UCSD-AML1 (cell line): Measurements from ENCODE around the gene RAB27A.

Source experiments
- DNase-seq: peaks from one replicate; lab custom pipeline; 2025; ENCODE audit not compliant: unreplicated experiment; lab: John Stamatoyannopoulos, UW

RAB27A gene

DNA sequence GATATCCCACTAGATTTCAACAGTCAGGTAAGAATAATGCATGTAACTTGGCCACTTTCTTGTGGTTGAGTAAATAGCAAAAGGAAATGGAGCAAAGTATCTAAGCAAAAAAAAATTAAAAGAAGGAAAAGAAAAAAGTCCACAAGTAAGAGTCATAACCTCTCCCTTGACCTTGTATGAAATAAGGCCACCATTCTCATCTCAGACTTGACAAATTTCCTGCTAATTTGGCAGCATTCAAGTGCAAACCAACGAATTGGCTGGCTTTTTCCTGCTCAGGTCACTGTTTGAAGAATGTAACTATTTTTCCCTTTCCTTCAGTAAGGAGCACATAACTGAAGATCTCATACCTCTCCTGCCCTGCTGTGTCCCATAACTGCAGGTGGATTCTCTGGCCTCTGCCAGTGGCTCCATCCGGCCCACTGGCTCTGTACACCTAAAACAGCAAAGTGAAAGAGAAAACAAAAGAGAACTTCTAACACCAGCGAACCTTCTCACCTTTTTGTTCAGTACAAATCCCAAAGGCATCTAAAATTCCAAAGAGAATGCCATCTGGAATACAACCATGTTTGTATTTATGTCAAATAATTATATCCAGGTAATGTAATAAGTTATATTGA lies 59.5 kb downstream of the RAB27A start:
- no peak for DNase-seq

- DNase-seq: no peak
Observed at GRCh38 chr15:55226127-55226526, 63.5 kb downstream of the RAB27A start.

- DNase-seq: no peak
Observed at GRCh38 chr15:55224892-55225291, 64.7 kb downstream of the RAB27A start.

- DNase-seq: peak; percentile 8
Observed at GRCh38 chr15:55222588-55222987, 67.0 kb downstream of the RAB27A start.

GRCh38 chr15:55221090-55222011 lies 68.3 kb downstream of the RAB27A start:
- peak; percentile 39 for DNase-seq

- no peak for DNase-seq
Observed at GRCh38 chr15:55220606-55221005, 69.0 kb downstream of the RAB27A start.

DNA sequence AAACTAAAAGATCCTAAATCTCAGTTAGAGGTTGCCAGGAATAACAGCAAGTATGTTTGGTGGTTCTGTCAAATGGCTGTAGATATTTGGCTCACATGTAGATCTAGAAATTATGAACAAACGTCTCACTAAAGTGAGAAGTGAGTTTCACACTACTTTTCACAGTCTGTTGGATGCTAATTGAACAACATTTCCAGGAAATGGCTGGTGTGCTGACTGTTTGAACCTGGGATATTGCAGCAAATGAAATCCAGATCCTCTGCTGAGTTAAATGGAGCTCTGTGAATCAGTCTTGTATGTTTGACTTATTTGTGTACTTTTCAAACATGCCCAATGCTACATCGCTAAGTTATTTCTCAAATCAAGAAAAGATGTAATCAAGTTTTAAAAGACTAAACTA lies 71.6 kb downstream of the RAB27A start:
- DNase-seq: no peak

- no peak for DNase-seq
Observed at GRCh38 chr15:55204464-55204863, 85.1 kb downstream of the RAB27A start.

DNA sequence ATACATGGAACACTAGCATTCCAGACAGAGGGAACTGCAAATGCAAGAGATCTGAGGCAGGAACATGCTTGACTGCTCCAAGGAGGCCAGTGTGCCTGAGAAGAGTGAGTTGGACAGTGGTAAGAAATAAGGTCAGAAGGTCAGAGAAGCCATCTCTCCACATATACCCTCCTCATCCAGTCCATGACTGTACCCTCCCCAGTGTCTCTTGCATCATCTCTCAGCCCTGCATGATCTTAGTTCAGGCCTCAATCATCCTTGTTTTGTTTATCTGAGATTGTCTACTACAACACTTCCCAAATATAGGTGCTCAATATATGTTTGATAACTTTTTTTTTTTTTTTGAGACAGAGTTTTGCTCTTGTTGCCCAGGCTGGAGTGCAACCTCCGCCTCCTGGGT lies 87.4 kb downstream of the RAB27A start:
- no peak for DNase-seq

- no peak for DNase-seq
Observed at GRCh38 chr15:55198706-55199105, 90.9 kb downstream of the RAB27A start.

DNA sequence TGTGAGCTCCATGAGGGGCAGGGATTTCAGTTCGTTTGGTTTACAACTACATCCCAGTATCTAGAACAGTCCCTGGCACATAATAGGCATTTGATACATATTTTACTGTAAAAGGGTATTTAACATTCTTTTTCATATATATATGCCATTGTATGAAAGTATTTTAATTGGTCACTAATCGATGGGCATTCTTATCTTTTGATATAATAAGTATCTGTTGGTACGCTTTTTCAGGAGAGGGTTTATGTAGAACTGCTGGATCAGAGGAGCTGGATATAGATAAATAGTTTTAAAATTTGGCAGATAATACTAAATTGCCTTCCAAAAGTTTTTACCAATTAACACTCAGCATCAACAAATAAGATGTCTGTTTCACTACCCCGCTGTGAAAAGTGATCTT lies 91.9 kb downstream of the RAB27A start:
- DNase-seq: no peak

DNA sequence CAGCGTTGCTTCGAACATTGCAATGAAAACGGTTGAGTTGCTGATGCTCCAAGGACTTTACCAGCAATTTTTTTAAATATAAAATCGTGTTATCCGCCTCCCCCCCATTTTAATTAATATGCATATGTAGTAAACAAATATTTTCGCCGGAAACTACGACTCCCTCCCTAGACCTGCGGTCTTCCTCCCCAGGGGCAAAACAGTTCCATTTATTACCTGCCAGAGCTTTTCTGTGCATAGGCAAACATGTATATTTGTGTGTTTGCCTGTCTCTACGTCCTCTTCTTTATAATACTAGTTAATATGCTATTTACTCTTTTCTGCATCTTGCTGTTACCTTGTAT lies 92.3 kb downstream of the RAB27A start:
- DNase-seq: no peak

GRCh38 chr15:55196458-55197361 lies 92.9 kb downstream of the RAB27A start, which contains the start of gene RSL24D1:
RSL24D1 (minus strand) TSS chr15:55196941; CDS start chr15:55196890, 51 bp downstream.
- peak; percentile 96 for DNase-seq

DNA sequence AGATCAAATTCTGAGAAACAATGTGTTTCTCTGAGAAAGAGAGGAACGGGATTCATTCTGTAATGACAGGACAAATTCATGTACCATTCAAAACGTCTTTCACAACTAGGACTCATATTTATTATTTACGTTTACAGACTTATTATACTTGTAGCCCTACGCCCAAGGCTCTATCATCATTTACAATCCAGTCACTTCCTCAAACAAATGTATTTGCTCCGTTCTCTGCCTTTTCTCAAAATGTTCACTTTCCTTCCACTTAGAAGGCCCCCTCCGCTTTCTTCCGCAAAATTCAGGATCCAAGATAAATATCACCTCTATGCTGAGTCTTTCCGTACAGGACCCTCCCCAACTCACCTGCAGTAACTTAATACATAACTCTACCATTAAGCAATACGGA lies 93.6 kb downstream of the RAB27A start:
- no peak for DNase-seq

DNA sequence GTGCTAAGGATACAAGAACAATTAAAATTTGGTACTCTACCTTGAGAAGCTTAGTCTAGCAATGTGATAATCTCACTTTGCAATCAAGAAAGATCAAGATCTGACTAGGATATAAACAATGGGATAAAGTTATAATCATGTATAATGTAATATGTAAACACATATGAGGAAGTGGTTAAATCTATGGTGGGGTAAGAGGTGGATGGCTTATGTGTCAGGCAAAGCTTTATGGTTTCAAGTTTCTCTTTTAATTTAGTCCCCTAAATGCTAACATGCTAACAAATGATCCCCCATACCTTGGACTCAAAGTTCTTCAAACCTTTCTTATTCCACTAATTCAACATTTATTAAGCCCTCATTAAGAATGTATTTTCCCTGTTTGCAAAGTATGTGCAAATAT lies 95.4 kb downstream of the RAB27A start:
- no peak for DNase-seq

GRCh38 chr15:55186331-55186730 lies 103.3 kb downstream of the RAB27A start:
- DNase-seq: no peak

GRCh38 chr15:55183679-55184078 lies 105.9 kb downstream of the RAB27A start:
- DNase-seq: no peak

- DNase-seq: no peak
Observed at GRCh38 chr15:55179141-55179540, 110.5 kb downstream of the RAB27A start.

DNA sequence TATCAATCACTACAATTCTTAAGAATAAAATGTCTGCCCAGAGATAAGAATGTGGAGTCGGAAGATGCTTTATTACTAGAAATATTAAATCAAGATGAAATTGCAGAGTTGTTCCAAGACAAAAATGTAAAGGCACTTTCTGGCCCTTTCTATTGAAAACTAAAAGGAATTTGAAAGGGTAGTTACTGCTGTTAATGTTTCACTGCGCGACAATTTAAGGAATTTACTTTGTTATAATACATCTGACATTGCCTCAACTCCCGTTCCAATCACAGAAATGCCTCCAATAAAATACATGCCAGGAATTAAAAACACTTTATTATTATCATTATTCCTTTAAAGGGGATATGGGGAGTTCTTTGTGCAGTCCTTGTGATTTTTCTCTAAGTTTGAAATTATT lies 119.3 kb downstream of the RAB27A start:
- DNase-seq: no peak

DNA sequence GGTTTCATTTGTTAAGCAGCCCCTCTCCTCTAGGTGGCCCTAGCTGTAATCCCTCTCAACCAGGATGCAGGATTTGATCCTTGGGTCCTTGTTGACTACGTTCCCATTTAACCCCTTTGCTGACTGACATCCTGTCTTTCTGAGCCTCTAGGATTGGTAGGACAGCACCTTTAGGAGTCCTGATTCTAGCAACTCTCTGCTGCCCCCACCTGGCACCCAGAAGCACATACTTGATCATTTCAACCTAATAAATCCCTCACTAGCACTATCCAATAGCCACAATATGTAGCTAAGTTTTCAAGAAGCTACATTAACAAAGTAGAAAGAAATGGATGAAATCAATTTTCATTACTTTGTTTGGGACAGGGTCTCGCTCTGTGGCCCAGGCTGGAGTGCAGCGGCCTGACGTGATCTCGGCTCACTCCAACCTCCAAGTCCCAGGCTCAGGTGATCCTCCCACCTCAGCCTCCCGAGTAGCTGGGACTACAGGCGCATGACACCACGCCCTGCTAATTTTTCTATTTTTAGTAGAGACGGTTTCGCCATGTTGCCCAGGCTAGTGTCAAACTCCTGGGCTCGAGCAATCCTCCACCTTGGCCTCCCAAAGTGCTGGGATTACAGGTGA lies 121.2 kb downstream of the RAB27A start:
- DNase-seq: peak; percentile 57

DNA sequence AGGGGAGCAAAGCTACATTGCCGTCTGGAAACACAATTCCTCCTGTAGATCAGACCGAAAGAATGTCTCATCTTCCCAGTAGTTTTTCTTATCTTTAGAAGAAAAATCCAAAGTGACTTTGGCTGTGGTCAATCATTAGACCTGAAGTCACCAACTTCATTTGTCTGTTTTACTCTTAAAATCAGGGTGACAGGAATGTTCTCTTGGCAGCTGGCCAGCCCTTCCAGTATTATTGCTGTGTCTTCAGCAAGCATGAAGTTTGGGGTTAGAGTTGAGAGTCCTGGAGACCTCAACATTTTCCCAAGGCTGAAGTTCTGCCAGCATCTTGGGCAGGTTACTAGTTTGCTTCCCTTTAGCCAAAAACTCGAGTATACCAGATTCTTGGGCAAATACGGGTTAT lies 125.3 kb downstream of the RAB27A start:
- no peak for DNase-seq
